Neuron (in vitro differentiated cells): Measurements from ENCODE around the gene WNK2.

Experiments
- H2AFZ ChIP-seq: one replicate; pipeline ENCODE4 v1.6.1; 2013; ENCODE audit warnings: low read depth, mild to moderate bottlenecking, inconsistent platforms, low read length, moderate library complexity
- H3K27me3 ChIP-seq: one replicate; pipeline ENCODE4 v1.6.1; 2013; ENCODE audit warnings: low read length; ENCODE audit not compliant: insufficient read depth
- H3K36me3 ChIP-seq: one replicate; pipeline ENCODE4 v1.6.1; 2013; ENCODE audit warnings: low read length; ENCODE audit not compliant: insufficient read depth
- H3K4me1 ChIP-seq: one replicate; pipeline ENCODE4 v1.6.1; 2013; ENCODE audit warnings: low read length; ENCODE audit not compliant: insufficient read depth
- H3K4me3 ChIP-seq: 2 replicates; pipeline ENCODE4 v1.5.1; 2013; ENCODE audit warnings: mild to moderate bottlenecking, low read length, moderate library complexity
- H3K9me3 ChIP-seq: one replicate; pipeline ENCODE4 v1.6.1; 2013; ENCODE audit warnings: low read length

The WNK2 gene

GRCh38 chr9:93184432-93185265 lies 710 bp downstream of the WNK2 start:
- peaks cover 6% of the 10 kb centered on the region for H3K9me3 ChIP-seq
- H3K27me3 ChIP-seq = peaks cover 50% of the 10 kb centered on the region
- no peaks in the 10 kb centered on the region for H3K36me3 ChIP-seq
- H2AFZ ChIP-seq = no peak overlapping the region
- peak overlapping the region; percentile 37 for H3K4me3 ChIP-seq
- H3K4me1 ChIP-seq = peaks cover 12% of the 10 kb centered on the region

GRCh38 chr9:93185266-93186214 lies 1.6 kb downstream of the WNK2 start:
- Histone ChIP-seq H3K36me3 (no peaks in the 10 kb centered on the region), H3K27me3 (peaks cover 44% of the 10 kb centered on the region), H3K4me3 (no peak overlapping the region), H3K4me1 (peaks cover 12% of the 10 kb centered on the region), H3K9me3 (peaks cover 4% of the 10 kb centered on the region), H2AFZ (no peak overlapping the region)

- no peaks in the 10 kb centered on the region for H3K36me3 ChIP-seq
- peaks cover 39% of the 10 kb centered on the region for H3K27me3 ChIP-seq
- peaks cover 12% of the 10 kb centered on the region for H3K4me1 ChIP-seq
- peaks cover 4% of the 10 kb centered on the region for H3K9me3 ChIP-seq
- H2AFZ ChIP-seq = no peak overlapping the region
- H3K4me3 ChIP-seq = no peak overlapping the region
Observed at GRCh38 chr9:93186215-93186945, 2.4 kb downstream of the WNK2 start.

GRCh38 chr9:93187047-93187446 lies 3.1 kb downstream of the WNK2 start:
- Histone ChIP-seq H3K36me3 (no peaks in the 10 kb centered on the region), H3K9me3 (peaks cover 4% of the 10 kb centered on the region), H3K27me3 (peaks cover 33% of the 10 kb centered on the region), H2AFZ (no peak overlapping the region), H3K4me3 (no peak overlapping the region), H3K4me1 (peaks cover 12% of the 10 kb centered on the region)

- Histone ChIP-seq H3K27me3 (peaks cover 28% of the 10 kb centered on the region), H3K4me1 (peaks cover 12% of the 10 kb centered on the region), H3K4me3 (no peak overlapping the region), H3K9me3 (peaks cover 1% of the 10 kb centered on the region), H3K36me3 (no peaks in the 10 kb centered on the region), H2AFZ (no peak overlapping the region)
Observed at GRCh38 chr9:93187574-93187973, 3.6 kb downstream of the WNK2 start.

GRCh38 chr9:93188426-93189368 lies 4.8 kb downstream of the WNK2 start:
- H3K4me1 ChIP-seq = peaks cover 17% of the 10 kb centered on the region
- H3K4me3 ChIP-seq = no peak overlapping the region
- H3K9me3 ChIP-seq = no peaks in the 10 kb centered on the region
- peaks cover 22% of the 10 kb centered on the region for H3K27me3 ChIP-seq
- no peaks in the 10 kb centered on the region for H3K36me3 ChIP-seq
- no peak overlapping the region for H2AFZ ChIP-seq

GRCh38 chr9:93189369-93190132 lies 5.6 kb downstream of the WNK2 start:
- Histone ChIP-seq H3K4me3 (no peak overlapping the region), H3K9me3 (no peaks in the 10 kb centered on the region), H3K27me3 (peaks cover 20% of the 10 kb centered on the region)

GRCh38 chr9:93190133-93190525 lies 6.2 kb downstream of the WNK2 start:
- H3K4me3 ChIP-seq = no peak overlapping the region
- H3K36me3 ChIP-seq = no peaks in the 10 kb centered on the region
- H2AFZ ChIP-seq = no peak overlapping the region
- H3K9me3 ChIP-seq = no peaks in the 10 kb centered on the region
- peaks cover 20% of the 10 kb centered on the region for H3K27me3 ChIP-seq
- peaks cover 17% of the 10 kb centered on the region for H3K4me1 ChIP-seq

More at GRCh38 chr9:93189369-93190132, 5.6 kb downstream of the WNK2 start:
- Histone ChIP-seq H3K4me1 (peaks cover 17% of the 10 kb centered on the region), H3K36me3 (no peaks in the 10 kb centered on the region), H2AFZ (no peak overlapping the region)

- peaks cover 16% of the 10 kb centered on the region for H3K27me3 ChIP-seq
- H2AFZ ChIP-seq = no peak overlapping the region
- H3K36me3 ChIP-seq = no peaks in the 10 kb centered on the region
- H3K4me1 ChIP-seq = peaks cover 14% of the 10 kb centered on the region
- no peak overlapping the region for H3K4me3 ChIP-seq
- no peaks in the 10 kb centered on the region for H3K9me3 ChIP-seq
Observed at GRCh38 chr9:93190656-93191353, 6.9 kb downstream of the WNK2 start.

- Histone ChIP-seq H3K4me3 (no peak overlapping the region), H2AFZ (no peak overlapping the region), H3K27me3 (peaks cover 14% of the 10 kb centered on the region), H3K36me3 (no peaks in the 10 kb centered on the region), H3K4me1 (peaks cover 9% of the 10 kb centered on the region), H3K9me3 (no peaks in the 10 kb centered on the region)
Observed at GRCh38 chr9:93191354-93191660, 7.4 kb downstream of the WNK2 start.

GRCh38 chr9:93192721-93193387 lies 8.9 kb downstream of the WNK2 start:
- Histone ChIP-seq H3K4me3 (no peak overlapping the region), H3K27me3 (peaks cover 10% of the 10 kb centered on the region), H3K36me3 (no peaks in the 10 kb centered on the region), H2AFZ (no peak overlapping the region), H3K4me1 (peaks cover 5% of the 10 kb centered on the region), H3K9me3 (no peaks in the 10 kb centered on the region)
